ENCODE results near the gene OR2AE1. TPM values are rescaled to one million over a fixed set of nuclear protein-coding genes. Genes with fewer than 3 reads are reported as not detected.

The OR2AE1 gene
- total RNA-seq, 1 experiment from 2014 or later, result not detected

Other genes with a start within 250 kb of the OR2AE1 start
- gene CYP3A5, start 197.0 kb downstream of the OR2AE1 start, total RNA-seq (2014; rRNA removed; shearing (Covaris generic)), result 0.12 and 0.57 TPM in 2 replicates
- not detected in 2 replicates for gene CYP3A7, start 141.8 kb downstream of the OR2AE1 start, total RNA-seq (2014; rRNA removed; shearing (Covaris generic))
- 0.09 and 0.11 TPM in 2 replicates for gene CYP3A4, start 92.8 kb downstream of the OR2AE1 start, total RNA-seq (2014; rRNA removed; shearing (Covaris generic))
- not detected in 2 replicates for gene CYP3A43, start 49.0 kb downstream of the OR2AE1 start, total RNA-seq (2014; rRNA removed; shearing (Covaris generic))
- 21.0 and 24.6 TPM in 2 replicates for gene TRIM4, start 42.5 kb upstream of the OR2AE1 start, total RNA-seq (2014; rRNA removed; shearing (Covaris generic))
- gene GJC3, start 52.6 kb upstream of the OR2AE1 start, total RNA-seq (2014; rRNA removed; shearing (Covaris generic)), result not detected in 2 replicates
- 0.29 and 0.74 TPM in 2 replicates for gene AZGP1, start 99.0 kb upstream of the OR2AE1 start, total RNA-seq (2014; rRNA removed; shearing (Covaris generic))
- 13.9 and 14.2 TPM in 2 replicates for gene ZKSCAN1, start 138.6 kb upstream of the OR2AE1 start, total RNA-seq (2014; rRNA removed; shearing (Covaris generic))
- gene ZSCAN21, start 172.7 kb upstream of the OR2AE1 start, total RNA-seq (2014; rRNA removed; shearing (Covaris generic)), result 14.1 and 20.3 TPM in 2 replicates
- gene ZNF3, start 204.7 kb upstream of the OR2AE1 start, total RNA-seq (2014; rRNA removed; shearing (Covaris generic)), result 61.4 and 103 TPM in 2 replicates
- gene COPS6, start 211.9 kb upstream of the OR2AE1 start, total RNA-seq (2014; rRNA removed; shearing (Covaris generic)), result 87.6 and 127 TPM in 2 replicates
- gene MCM7, start 224.4 kb upstream of the OR2AE1 start, total RNA-seq (2014; rRNA removed; shearing (Covaris generic)), result 469 and 539 TPM in 2 replicates
- 68.9 and 80.6 TPM in 2 replicates for gene AP4M1, start 224.6 kb upstream of the OR2AE1 start, total RNA-seq (2014; rRNA removed; shearing (Covaris generic))
- gene TAF6, start 242.3 kb upstream of the OR2AE1 start, total RNA-seq (2014; rRNA removed; shearing (Covaris generic)), result 47.3 and 58.6 TPM in 2 replicates
- 11.8 and 16.0 TPM in 2 replicates for gene CNPY4, start 242.6 kb upstream of the OR2AE1 start, total RNA-seq (2014; rRNA removed; shearing (Covaris generic))
- 6.3 and 8.1 TPM in 2 replicates for gene MBLAC1, start 249.9 kb upstream of the OR2AE1 start, total RNA-seq (2014; rRNA removed; shearing (Covaris generic))